Measurements from ENCODE around the gene TRAM2. TPM values are rescaled to one million over a fixed set of nuclear protein-coding genes. Genes with fewer than 3 reads are reported as not detected.

The TRAM2 gene
- total RNA-seq, 1 donor from 2014 or later: 10.3 TPM

DNA sequence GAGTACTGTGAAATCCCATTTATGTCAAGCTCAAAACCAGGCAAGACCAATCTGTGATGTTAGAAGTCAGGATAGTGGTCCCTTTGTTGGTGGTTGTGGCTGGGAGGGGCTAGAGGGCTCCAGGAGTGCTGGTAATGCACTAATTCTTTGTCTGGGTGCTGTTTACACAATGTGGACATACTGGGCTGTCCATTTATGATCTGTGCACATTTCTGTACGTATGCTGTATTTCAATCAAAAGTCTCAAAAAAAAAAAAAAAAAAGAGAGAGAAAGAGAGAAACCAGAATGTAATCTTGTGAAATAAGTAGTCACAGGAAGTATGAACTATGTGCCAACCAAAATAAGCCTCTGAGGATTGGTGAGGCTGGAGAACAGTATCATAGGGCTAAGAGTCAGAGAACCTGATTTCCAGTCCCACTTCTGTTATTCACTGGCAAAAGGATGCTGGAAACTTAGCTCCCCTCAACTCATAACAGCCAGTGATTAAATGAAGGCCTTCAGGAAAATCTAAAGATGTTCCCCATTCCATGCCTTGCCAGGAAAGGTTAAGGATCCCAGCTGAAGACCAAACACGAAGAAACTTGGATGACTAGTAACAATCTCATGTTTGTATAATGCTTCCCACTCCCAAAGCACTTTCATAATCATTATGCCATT lies 19.6 kb upstream of the TRAM2 start:
- intact Hi-C loops (cut with DNase I): loop anchor here (5.0 kb wide), 2 partner anchors 56 to 94 kb away; no protein-coding TSS in a partner anchor
- DNase-seq (ENCODE audit: low spot score): no peak

DNA sequence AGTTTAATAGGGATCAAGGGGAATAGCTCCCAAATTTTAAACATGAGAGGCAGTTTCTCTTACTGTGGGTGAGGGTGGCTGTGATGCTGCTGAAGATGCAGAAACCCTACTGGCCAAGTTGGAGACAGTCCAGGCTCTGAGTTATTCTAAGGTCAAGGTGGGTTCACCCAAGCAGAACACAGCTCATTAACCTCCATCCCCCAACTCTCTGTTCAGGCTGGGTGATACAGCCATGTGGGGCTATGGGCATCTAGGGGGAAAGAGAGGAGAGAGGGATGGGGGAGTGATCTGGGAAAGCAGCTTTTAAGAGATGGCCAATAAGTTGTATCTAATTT lies 18.9 kb upstream of the TRAM2 start:
- no peak for DNase-seq (ENCODE audit: low spot score)
- intact Hi-C loops (cut with DNase I): loop anchor here (2.0 to 5.0 kb wide), 3 partner anchors 19 to 93 kb away; partner anchors contain the start of gene TRAM2

DNA sequence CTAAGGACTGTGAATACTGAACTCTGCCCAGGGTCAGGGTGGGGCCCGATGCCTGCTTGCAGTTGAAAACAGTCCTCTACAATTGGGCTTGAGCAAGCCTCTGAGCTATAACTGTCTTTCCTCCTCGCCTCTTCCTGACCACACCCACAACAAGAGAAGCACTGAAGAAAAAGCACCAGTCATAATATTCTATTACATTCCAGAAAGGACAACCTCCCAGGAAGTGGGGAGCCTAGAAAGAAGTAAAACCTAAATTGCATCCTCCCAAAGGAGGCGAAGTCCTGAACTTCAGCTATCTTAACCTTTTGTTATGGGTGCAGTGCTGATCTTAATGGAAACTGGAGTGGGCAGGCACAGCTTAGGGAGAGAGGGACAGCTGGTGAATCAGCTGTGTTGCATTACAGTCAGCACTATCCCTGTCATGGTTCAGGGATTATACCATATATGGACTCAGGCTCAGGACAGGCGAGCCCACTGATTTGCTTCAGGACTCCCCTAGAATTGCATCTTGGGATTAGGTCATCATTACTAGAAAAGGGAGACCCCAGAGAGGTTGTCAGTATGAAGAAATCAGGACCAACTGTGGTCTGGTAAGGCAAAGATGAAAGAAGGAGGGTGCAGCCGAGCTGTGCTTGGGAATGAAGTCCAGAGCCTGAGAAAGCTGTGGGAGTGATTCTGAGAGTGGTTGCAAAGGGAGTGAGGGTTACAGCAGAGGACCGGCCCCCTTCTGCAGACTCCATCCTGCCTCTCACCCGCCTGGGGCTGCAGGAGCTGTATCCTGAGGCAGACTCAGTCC lies 18.3 kb upstream of the TRAM2 start:
- intact Hi-C loops (cut with DNase I): loop anchor here (2.0 to 5.0 kb wide), 3 partner anchors 18 to 93 kb away; partner anchors contain the start of gene TRAM2
- DNase-seq (ENCODE audit: low spot score): no peak

DNA sequence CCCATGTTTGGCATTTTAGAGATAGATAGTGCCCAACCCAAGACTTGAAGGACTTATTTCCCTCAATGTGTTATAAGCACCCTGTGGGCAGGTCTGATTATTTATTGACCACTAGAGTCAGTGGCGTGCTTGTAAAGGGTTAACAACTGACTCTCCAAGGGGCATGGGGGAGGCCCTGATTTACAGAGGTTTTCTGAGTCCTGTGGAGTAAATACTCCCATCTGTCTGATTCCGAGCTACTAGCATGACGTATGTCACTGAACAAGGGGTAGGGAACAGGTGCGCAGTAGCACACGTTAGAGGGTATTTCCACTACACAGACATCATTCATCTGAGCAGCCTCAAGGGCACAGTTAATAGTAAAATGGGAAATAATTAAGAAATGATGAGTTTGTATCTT lies 17.4 kb upstream of the TRAM2 start:
- DNase-seq (ENCODE audit: low spot score): no peak
- intact Hi-C loops (cut with DNase I): loop anchor here (2.0 kb wide), 1 partner anchor 17 kb away; the partner anchor contains the start of gene TRAM2

DNA sequence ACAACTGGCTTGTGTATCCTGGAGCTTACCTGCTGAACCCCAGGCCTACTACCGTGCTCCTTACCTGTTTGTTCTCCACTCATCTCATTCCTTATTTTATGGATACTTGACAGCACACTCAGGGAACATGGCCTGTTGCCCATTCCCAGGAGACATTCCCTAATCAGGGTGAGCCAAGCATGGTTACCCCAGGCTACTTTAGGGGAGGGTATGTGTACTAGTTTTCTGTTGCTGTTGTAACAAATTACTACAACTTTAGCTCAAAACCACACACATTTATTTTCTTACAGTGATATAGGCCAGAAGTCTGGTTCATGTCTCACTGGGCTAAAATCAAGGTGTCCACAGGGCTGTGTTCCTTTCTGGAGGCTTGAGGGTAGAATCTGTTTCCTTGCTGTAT lies 15.0 kb upstream of the TRAM2 start:
- intact Hi-C loops (cut with DNase I): loop anchor here (2.0 kb wide), 1 partner anchor 175 kb away; no protein-coding TSS in a partner anchor
- DNase-seq (ENCODE audit: low spot score): no peak

DNA sequence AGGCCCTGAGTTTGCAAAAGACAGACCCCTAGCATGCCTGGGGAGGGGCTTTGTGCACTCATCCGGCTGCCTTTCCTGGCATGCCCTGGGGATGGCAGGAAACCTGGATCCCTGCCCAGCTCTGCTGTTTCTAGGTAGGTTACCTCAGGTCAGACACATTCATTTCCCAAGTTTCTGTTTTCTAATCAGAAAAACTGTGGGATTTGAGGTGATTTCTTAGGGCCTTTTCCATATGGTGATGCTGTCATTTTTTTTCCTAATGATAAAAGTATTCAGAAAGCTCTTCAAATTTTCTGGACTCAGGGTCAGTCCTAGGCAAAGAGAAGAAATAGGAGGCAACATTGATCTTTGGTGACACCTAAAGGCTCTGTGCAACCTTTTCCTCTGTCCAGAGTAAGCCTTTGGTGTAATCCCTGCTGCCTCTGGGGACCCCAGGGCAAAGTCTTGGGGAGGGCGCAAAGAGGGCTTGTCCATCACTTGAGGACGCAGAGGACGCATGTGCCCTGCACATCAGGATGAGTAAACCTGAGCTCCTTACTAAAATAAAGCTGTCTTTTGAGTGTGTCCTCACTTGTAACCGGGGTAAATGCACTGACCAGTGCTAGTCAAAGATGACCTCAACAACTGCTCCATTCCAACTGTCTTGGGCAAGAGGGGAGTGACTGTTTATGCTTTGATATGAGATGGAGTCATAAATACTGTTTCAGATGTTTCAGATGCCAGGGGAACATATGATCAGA lies 13.5 kb upstream of the TRAM2 start:
- DNase-seq (ENCODE audit: low spot score): no peak
- intact Hi-C loops (cut with DNase I): loop anchor here (2.0 kb wide), 1 partner anchor 174 kb away; no protein-coding TSS in a partner anchor

DNA sequence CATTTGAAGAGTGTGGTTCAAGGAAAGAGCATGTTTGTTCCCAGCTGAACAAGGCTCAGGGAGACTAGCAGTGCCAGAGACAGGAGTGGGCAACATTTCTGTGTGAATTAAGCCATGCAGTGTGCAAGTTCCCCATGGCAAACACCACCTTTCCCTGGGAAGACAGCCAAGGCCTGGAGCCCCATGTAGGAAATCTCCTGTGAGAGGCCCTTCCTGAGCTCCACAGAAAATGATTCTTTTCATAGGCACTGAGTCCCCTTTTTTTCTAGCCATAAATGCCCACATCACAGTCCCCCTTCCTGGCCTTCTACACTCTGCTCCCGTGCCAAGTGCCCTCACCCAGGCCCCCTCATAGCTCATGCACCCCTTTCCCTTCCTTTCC lies 11.8 kb upstream of the TRAM2 start:
- DNase-seq (ENCODE audit: low spot score): no peak
- intact Hi-C loops (cut with DNase I): no loop called here

DNA sequence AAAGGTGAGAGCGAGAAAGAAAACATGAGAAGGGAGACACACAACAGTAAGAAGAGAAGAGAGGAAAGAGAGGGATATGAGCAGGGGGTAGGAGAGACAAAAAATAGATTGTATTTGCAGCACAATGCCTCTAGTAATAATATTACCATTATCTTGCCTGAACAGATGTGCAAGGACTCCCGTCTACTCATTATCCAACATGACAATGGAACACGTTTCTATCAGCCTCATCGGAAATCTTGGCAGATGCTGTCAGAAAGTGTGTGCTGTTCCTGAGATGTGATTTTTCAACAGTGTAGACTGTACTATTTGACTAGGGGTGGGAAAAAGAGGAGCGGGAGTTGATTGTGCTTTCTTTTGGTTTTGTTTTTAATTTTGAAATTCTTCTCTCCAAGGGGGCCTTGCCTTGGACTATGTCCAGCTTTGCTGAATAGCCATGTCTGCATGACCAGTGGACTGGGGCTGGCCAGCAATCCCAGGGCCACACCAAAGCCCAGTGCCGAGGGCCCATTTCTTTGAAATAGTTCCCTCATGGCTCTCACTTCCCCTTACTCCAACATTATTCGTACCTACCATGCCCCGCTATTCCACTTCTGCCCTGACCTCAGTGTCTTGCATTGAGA lies 11.3 kb upstream of the TRAM2 start:
- DNase-seq (ENCODE audit: low spot score): no peak
- intact Hi-C loops (cut with DNase I): no loop called here

DNA sequence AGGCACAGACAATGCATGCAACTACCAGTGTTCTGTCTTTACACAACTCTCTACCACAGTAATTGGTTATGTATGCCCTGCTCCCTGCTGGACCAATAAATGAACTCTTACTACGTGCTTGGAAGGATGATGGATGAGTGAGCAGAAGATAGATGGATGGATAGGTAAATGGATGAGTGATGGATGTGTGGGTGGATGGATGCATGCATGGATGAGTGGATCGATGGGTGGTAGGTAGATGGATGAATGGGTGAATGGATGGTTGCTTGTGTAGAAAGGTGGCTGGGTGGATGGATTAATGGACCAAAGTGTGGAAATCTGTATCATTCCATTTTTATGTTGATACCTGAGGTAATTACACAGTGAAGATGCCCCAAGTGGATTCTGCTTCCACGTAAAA lies 10.1 kb upstream of the TRAM2 start:
- intact Hi-C loops (cut with DNase I): no loop called here
- DNase-seq (ENCODE audit: low spot score): no peak

DNA sequence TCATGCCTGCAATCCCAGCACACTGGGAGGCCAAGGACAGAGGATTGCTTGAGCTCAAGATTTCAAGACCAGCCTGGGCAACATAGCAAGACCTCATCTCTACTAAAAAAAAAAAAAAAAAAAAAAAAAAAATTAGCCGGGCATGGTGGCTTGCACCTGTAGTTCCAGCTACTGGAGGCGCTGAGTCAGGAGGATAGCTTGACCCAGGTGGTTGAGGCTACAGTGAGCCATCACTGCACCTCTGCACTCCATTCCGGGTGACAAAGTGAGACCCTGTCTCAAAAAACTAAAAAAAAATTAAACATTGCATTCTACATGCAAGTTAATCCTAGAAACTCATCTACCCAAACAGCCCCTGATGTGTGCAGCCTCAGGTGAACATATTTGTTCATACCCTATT lies 7.3 kb upstream of the TRAM2 start:
- DNase-seq (ENCODE audit: low spot score): no peak
- intact Hi-C loops (cut with DNase I): no loop called here

DNA sequence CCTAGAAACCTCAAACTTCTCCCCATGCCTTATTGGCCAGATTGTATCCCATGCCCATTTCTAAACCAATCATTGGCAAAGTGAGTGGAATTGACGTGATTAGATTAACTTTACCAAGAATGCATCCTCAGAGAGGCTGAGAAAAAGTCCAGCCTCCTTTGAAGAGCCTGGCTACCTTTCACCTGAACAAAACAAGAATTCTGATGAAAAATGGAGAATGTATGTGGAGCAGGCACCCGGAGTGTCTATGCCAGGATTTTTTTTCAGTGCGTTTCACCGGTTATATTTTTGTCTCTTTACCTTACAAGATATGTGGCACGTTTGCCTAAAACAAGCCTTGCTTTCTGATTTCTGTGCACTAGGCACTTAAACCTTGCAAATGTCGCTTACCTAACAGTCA lies 6.1 kb upstream of the TRAM2 start:
- DNase-seq (ENCODE audit: low spot score): no peak
- intact Hi-C loops (cut with DNase I): no loop called here

DNA sequence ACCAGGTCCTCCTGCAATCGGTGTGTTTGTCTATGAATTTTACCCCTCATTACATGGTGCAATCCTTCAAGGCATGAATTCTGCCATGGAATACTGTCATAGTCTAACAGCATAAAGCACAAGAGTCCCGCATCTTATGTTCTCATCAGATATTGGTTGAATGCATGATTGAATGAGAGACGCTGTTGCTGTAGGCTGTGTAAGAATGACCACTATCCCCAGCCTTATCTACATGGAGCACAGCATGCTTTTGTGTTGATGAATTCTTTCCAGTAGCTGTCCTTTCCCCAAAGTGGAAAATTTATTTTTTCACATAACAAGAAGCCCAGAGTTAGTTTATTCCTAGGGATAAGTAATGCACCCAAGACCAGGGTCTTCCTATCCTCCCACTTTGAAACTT lies 5.6 kb upstream of the TRAM2 start:
- intact Hi-C loops (cut with DNase I): no loop called here
- no peak for DNase-seq (ENCODE audit: low spot score)

DNA sequence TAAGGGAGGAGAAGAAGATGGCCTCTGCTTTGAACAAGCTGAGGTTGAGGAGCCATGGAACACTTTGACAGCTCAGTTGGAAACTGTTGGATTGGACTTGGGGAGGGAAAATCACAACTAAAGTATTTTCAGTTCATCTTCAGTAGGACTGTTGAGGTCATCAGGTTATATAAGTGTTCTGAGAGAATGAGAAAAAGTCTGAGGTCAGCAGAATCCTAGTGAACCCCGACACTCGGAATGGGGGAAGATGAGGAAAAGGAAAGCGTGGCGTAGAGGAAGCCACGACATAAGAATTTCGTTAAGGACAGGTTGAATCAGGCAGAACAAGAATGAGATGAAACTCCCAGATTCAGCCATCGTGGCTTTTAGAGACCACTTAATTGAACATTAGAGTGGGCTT lies 4.0 kb upstream of the TRAM2 start:
- no peak for DNase-seq (ENCODE audit: low spot score)
- intact Hi-C loops (cut with DNase I): no loop called here

DNA sequence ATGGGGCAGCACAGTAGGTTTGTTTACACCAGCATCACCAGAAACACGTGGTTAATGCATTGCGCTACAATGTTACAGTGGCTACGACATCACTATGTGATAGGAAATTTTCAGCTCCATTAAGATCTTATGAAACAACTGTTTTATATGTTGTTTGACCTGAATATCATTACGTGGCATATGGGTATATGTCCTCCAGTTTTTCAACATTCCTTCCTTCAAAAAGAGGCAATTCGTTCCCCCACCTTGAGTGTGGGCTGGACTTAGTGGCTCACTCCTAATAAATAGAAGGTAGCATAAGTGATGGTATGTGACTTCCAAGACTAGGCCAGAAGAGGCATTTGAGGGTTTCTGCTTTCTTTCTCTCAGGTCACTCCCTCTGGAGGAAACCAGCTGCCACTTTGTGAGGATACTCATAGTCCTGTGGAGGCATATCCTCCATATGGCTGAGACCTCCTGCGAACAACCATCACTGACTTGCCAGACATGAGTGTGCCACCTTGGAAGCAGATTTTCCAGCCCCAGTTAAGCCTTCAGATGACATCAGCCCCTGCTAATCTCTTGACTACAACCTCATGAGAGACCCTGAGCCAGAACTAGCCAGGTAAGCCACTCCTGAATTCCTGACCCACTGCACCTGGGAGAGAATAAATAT lies 2.3 kb upstream of the TRAM2 start:
- intact Hi-C loops (cut with DNase I): loop anchor here (10.0 kb wide), 1 partner anchor 294 kb away; the partner anchor contains the start of gene MCM3
- DNase-seq (ENCODE audit: low spot score): no peak

DNA sequence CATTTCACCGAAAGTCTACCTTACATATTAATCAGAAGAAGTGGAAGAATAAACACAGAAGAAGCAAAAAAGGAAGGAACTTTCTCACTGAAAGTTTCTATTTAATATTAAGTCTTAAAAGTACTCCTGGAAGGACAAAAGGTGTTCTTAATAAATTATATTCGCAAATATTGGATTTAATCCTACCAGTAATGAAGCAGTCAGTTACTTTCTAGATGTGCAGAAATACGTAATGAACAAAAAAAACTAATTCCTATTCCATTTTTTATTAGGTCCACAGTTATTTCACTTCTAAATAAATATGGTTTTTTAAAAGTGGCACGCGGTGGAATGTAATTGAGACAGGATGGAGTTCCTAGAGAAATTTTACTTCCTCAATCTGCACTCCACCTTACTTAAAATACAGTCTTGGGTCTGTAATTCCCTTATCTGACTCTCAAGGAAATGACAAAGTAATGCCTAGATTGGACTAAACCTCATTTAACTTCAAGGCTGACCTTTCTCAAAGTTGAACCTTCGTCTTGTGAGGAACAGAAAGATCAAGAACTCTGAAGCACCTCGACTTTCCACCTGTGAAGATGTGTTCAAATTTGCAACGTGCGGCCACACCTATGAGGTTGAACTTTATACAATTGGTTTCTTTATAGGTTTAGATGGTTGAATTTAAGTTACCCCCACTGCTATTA lies 1.1 kb upstream of the TRAM2 start:
- intact Hi-C loops (cut with DNase I): loop anchor here (1.0 to 10.0 kb wide), 5 partner anchors 17 to 293 kb away; partner anchors contain the start of genes EFHC1 and MCM3

DNA sequence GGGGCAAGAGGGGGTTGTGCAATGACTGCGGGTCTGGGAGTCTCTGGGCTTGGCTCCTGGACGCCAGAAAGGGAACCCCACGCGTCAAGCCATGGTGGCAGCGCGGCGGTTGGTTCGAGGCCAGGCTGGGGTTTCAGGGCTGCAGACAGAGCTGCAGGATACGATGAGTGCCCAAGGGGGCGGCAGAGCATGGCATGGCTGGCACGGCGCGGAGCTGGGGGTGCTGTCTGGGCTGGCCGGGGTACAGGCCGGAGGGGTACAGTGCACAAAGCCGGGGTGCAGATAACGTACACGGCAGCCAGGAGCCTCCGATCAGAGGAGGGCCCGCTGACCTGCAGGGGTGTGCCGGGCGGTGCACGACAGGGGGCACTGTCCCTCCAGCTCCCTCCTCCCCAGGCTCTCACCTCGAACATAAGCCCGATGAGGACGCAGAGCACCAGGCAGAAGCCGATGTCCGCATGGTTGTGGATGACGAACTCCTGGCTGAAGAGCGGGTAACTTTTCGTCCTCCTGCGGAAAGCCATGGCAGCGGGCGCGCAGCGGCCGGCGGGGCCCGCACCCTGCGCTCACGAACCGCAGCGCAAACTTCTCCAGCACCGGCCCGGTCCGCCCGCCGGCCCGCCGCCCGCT lies 353 bp downstream of the TRAM2 start:
- intact Hi-C loops (cut with DNase I): loop anchor here (1.0 to 10.0 kb wide), 5 partner anchors 18 to 292 kb away; partner anchors contain the start of genes EFHC1 and MCM3
- DNase-seq (ENCODE audit: low spot score): no peak

More for the DNA sequence above, 1.1 kb upstream of the TRAM2 start:
- DNase-seq (ENCODE audit: low spot score): no peak

DNA sequence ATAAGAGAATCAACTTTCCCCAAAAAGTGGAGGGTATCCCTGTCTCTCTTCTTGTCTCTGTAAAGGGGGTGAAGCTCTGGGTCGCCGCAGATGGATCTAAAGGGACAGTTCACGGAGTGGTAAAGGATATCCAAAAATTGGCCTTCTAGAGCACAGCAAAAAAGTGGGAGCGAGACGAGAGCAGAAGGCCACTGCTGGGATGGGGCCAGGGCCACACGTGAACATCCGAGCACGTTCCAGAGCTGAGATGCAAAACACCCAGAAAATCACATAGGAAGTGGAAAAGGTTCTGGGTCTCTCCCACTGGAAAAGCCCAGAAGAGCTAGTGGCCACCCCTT lies 837 bp downstream of the TRAM2 start:
- intact Hi-C loops (cut with DNase I): loop anchor here (2.0 to 10.0 kb wide), 4 partner anchors 19 to 291 kb away; partner anchors contain the start of gene MCM3
- no peak for DNase-seq (ENCODE audit: low spot score)

DNA sequence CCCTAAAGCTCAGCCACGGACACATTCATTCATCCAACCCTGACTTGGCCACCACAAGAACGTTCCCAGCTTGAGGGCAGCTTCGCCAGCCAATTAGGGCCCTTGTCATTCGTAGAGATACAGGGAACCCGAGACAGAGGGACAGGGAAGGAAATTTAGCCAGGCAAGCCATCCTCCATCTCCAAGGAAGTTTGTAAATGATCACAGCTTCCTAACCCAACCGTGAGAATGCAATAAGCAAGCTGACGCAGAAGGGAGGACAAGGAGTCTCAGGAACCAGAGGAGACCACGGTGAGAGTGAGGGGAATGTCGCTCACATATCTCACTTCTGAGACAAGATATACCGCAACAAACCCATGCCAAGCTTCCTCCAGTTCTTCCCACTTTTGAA lies 1.4 kb downstream of the TRAM2 start:
- intact Hi-C loops (cut with DNase I): loop anchor here (10.0 kb wide), 1 partner anchor 291 kb away; the partner anchor contains the start of gene MCM3
- no peak for DNase-seq (ENCODE audit: low spot score)
